Ammon's horn (tissue), 1 donor: ENCODE results near the gene SPATA16.
"Not testable (repeated sequence)": the region's sequence is repeated elsewhere in the genome, so short reads cannot be mapped to it uniquely, and the experiment has no call there.

Experiments
- DNase-seq: peaks from one replicate; pipeline ENCODE4 v3.0.0-alpha.2; 2016; ENCODE audit warnings: low spot score

SPATA16 gene

GRCh38 chr3:173058229-173058628 is 82.8 kb downstream of the SPATA16 start:
- no peak for DNase-seq

GRCh38 chr3:173055228-173055933 is 85.7 kb downstream of the SPATA16 start:
- DNase-seq = no peak

GRCh38 chr3:173049360-173049759 is 91.7 kb downstream of the SPATA16 start:
- DNase-seq = no peak

GRCh38 chr3:173045770-173046382 is 95.2 kb downstream of the SPATA16 start:
- DNase-seq = no peak

GRCh38 chr3:173044998-173045397 is 96.0 kb downstream of the SPATA16 start:
- DNase-seq = no peak

- no peak for DNase-seq
These were observed 97.3 kb downstream of the SPATA16 start for GRCh38 chr3:173043757-173044156.

GRCh38 chr3:173038484-173038871 is 102.6 kb downstream of the SPATA16 start:
- no peak for DNase-seq

GRCh38 chr3:173037840-173038483 is 103.1 kb downstream of the SPATA16 start:
- no peak for DNase-seq

GRCh38 chr3:173030273-173030672 is 110.8 kb downstream of the SPATA16 start:
- DNase-seq = no peak

GRCh38 chr3:173028351-173028750 is 112.7 kb downstream of the SPATA16 start:
- no peak for DNase-seq

- no peak for DNase-seq
These were observed 113.6 kb downstream of the SPATA16 start for GRCh38 chr3:173027429-173027828.

GRCh38 chr3:173025941-173026340 is 115.1 kb downstream of the SPATA16 start:
- no peak for DNase-seq

GRCh38 chr3:173021547-173022185 is 119.4 kb downstream of the SPATA16 start:
- DNase-seq = no peak

- not testable (repeated sequence) for DNase-seq
These were observed 120.9 kb downstream of the SPATA16 start for GRCh38 chr3:173020128-173020527.

GRCh38 chr3:173019378-173019777 is 121.7 kb downstream of the SPATA16 start:
- no peak for DNase-seq

GRCh38 chr3:173018758-173019157 is 122.3 kb downstream of the SPATA16 start:
- no peak for DNase-seq

GRCh38 chr3:173013219-173013832 is 127.7 kb downstream of the SPATA16 start:
- DNase-seq = no peak

GRCh38 chr3:173009410-173009809 is 131.6 kb downstream of the SPATA16 start:
- DNase-seq = no peak

GRCh38 chr3:173008978-173009377 is 132.1 kb downstream of the SPATA16 start:
- DNase-seq = no peak

- DNase-seq = no peak
These were observed 133.8 kb downstream of the SPATA16 start for GRCh38 chr3:173007079-173007723.

GRCh38 chr3:173006006-173006405 is 135.0 kb downstream of the SPATA16 start:
- no peak for DNase-seq

- no peak for DNase-seq
These were observed 136.4 kb downstream of the SPATA16 start for GRCh38 chr3:173004681-173005080.
